Astrocyte (in vitro differentiated cells and primary cell): Measurements from ENCODE around the gene ZNF595.
"Not testable (repeated sequence)": the region's sequence is repeated elsewhere in the genome, so short reads cannot be mapped to it uniquely, and the experiment has no call there.

Experiments
- CTCF ChIP-seq: IDR thresholded peaks from 2 replicates; pipeline ENCODE4 v1.5.1; 2011; ENCODE audit warnings: low read depth, mild to moderate bottlenecking, inconsistent platforms, low read length, moderate library complexity; ENCODE audit not compliant: insufficient read depth
- EZH2 ChIP-seq: IDR thresholded peaks from 2 replicates; pipeline ENCODE4 v1.6.1; 2012; ENCODE audit warnings: mild to moderate bottlenecking, low read length, inconsistent platforms; ENCODE audit not compliant: insufficient read depth

GRCh38 chr4:24359-24758 is 28.8 kb upstream of the ZNF595 start:
- TF ChIP-seq EZH2, CTCF: not testable (repeated sequence)
